Stimulated activated CD4-positive, alpha-beta T cell treated with anti-CD3 and anti-CD28 coated beads, Interleukin-4, amount 100 ng/mL, for 4 hours (primary cell): ENCODE data around the gene GALNT9.

Experiments
- DNase-seq, 2 experiments: peaks; one replicate each; pipeline ENCODE4 v3.0.0-alpha.2; 2020

The GALNT9 gene

DNA sequence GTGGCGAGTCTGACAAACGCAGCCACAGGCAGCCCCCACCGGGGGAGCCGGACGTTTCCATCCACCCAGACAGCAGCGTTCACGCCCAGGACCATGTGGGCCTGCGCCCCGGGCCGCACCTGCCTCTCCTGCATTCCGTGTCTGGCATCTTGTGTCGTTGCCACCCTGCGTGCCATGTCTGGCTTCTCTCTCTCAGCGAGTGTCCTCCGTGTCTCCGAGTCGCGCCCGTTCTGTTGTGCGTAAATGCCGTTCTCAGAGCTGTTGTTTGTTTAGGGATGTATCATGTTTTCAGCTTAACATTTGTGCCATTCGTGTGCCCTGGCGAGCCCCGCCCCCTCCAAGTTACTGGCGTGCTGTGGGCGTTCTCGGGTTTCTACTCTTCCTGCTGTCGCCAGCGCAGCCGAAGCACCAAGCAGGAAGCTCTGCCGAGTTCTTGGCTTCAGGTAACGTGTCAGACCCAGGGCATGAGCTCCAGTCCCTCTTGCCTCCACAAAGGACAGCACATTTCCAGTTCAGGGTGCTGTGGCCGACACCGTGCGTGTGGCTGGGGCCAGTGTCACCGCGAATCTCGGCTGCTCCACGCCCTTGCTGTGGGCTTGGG, 150.5 kb downstream of the GALNT9 start:
- peak; percentile 34 to 47 for DNase-seq

DNA sequence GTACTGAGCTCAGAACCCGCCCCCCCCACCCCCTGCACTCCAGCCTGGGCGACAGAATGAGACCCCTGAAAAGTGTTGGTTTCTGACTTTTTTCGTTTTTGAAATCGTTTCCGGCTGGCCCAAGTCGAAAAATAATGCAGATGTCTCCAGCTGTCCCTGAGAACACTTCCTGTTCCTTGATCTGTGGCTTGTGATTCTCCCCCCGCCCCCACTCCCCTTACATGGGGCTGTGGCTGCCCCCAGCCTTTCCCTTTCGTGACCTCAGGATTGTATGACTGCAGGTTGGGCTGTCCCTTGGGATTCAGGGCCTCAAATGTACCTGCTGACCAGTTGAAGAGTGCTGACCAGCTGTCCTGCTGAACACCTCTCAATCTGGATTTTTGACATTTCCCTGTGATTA, 151.1 kb downstream of the GALNT9 start:
- DNase-seq, result no peak

- DNase-seq, result no peak
Observed at GRCh38 chr12:132176920-132177551, 152.4 kb downstream of the GALNT9 start.

DNA sequence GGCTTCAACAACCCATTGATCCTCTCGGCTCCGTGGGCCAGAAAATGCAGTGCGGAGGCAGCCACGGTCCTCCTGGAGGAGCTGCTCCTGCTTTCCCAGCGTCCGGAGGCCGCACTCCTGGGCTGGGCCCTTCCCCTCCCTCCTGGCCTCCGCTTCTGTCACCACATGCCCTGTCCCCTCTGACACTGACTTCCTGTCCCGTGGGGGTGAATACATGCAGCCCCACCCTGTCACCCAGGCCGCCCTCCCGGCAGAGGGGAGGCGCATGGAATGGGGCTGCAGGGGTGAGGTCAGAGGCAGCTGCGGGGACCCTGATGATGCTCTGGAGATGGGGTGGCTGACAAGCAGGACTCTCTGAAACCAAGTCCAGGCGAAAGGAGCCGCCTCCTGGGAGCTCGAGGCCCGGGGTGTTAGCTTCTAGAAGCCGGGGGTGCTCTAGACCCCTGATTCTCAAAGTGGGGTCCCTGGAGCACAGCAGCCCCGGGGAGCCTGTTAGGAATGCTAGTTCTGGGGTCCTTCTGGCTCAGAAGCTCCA, 152.9 kb downstream of the GALNT9 start:
- DNase-seq, result no peak

GRCh38 chr12:132175496-132176384, 153.6 kb downstream of the GALNT9 start:
- no peak for DNase-seq

- DNase-seq, result no peak
Observed at GRCh38 chr12:132174839-132175490, 154.4 kb downstream of the GALNT9 start.

- DNase-seq, result no peak
Observed at GRCh38 chr12:132174015-132174838, 155.2 kb downstream of the GALNT9 start.

- DNase-seq, result no peak
Observed at GRCh38 chr12:132173135-132174014, 156.0 kb downstream of the GALNT9 start.

DNA sequence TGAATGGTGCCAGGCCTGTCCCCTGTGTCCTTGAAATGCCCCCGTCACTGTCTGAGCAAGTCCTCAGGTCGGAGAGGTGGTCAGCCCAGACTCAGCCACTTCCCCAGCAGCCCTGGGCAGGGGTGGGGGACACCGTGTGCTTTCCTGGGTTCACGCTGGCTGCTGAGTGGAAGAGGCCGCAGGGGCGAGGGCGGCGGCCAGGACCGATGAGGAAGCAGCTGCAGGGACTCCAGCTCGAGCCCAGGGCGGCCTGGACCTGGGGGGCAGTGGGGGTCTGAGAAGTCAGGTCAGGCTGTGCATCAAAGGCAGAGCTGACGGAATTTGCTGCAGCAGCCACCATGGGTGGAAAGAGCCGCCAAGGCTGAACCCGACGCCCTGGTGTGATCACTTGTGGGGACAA, 156.8 kb downstream of the GALNT9 start:
- DNase-seq, result no peak

GRCh38 chr12:132171968-132172521, 157.3 kb downstream of the GALNT9 start:
- DNase-seq, result no peak

GRCh38 chr12:132171293-132171967, 158.0 kb downstream of the GALNT9 start:
- no peak for DNase-seq

DNA sequence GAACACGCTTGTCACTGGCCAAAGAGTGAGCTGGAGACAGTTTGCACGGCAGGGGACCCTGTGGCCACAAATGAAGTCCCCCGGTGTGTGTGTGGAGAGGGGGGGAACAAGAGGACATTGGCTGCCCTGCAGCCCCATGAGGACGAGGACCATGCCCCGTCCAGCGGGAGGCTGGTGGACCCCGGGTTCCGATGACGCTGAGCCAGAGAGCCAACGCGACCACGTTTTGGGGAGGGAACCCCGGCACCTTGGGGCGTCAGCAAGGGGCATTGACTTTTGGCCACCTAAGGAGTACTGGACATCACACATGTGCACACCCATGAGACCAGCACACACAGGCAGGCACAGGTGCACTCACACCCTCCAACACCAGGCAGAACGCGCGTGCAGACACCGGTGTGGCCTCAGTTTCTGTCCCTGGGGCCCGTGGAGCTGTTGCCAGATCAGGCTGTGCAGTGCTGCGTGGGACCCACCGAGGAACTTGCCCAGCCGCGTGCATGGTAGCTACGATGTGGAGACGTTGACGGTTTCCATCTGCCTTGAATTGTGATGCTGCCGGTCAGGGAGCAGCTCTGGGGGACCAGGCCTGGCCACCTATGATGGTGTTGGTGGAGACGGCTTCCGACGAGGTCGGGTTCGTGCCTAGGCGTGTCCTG, 158.6 kb downstream of the GALNT9 start:
- no peak for DNase-seq

DNA sequence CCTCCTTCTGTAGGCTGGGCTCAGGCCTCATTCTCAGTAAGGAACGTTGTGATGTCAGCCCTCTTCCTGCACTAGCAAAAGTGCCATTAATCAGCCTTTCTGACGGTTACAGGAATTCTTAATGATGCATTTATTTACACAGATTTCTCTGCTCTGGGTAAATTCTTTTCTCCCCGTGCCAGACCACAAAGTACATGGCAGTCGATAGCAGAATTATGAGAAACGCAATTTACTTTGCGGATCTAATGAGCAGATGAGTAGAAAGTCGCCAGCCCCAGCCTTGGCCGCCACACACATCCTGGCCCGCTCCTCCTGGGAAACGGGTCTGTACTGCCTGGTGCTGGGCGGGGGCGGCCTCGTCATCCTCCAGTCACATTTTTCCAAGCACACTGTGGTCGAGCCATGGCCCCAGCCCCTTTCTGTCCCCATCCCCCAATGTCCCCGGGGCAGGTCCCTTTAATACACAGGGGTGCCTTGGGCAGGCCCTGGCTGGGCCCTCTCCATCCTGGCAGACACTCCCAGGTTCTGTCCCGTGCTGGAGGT, 159.2 kb downstream of the GALNT9 start:
- no peak for DNase-seq

DNA sequence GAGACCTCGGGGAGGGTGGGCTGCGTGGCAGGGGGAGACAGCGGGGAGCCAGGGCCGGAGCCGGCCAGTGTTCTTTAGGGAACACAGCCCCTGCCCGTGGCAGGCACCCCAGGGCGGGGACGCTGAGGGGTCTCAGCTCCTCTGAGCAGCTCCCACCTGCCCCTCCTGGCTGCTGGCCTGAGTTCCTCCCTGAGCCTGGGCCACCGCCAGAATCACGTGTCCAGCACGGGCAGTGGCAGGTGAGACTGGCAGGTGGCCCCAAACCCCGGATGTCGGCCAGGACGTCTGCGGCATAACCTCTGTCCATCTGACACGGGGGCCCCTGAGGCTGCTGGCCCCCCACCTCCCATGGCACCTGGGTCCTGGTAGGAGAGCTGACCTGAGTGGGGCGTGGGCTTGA, 160.0 kb downstream of the GALNT9 start:
- no peak for DNase-seq

DNA sequence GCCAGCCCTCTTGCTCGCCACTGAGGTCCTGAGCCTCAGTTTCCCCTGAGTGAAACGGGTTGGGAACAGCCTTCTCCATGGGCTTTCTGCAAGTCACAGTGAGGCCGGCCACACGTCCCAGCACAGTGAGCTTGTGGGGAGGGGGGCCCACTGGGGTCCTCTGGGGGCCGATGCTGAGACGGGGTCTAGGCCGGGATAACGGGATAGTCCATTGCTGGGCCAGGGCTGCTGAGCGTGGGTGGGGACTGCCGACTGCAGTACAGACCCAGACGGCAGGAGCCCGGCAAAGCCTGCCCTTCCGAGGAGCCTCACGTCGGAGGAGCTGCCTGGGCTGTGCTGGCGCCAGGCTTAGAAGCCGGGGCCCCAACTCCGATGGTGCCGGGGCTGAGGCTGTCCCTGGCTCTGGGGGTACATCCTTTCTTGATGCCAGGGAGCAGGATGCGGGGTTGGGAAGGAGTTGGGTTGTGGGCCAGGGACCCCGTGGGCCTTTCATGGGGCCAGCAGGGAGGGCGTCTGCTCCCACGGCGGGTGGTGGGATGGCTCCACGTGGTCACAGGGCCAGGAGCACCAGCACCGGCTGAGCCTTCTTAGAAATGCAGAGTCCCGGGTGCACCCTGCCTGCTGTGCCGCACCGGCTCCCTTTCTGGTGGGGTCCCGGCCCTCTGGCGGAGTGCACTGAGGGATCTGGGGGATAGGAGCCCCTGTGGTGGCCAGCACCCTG, 160.9 kb downstream of the GALNT9 start:
- DNase-seq, result no peak

DNA sequence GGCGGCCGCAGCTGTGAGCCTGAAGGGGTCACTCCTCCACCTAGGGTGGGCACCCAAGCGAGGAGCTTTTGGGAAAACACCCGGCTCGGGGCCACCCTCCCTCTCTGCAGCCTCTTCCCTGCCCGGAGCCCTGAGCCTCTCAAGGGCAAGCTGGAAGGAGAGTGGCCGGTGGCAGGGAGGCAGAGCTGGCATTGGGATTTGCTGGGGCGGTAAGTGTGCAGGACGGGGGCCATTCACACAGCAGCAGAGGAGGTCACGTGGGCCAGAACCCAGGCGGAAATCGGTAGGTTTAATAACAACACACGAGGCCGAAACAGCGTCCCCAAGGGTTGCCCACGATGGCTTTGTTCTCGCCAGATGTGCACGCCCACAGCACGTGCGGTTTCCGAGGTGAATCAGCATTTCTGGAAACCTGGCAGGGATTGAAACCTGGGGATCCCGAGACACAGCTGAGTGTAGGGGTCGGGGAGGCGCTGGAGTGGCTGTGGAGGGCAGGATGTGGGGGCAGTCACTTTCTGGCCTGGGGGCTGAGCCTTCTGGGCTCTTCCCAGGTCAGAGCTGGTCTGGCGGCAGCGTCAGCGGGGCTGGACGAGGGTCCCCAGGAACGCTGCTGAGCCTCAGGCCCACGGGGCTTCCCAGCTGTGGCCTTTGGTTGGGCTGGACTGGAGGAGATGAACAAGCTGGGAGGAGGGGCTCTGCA, 161.6 kb downstream of the GALNT9 start:
- DNase-seq, result no peak

DNA sequence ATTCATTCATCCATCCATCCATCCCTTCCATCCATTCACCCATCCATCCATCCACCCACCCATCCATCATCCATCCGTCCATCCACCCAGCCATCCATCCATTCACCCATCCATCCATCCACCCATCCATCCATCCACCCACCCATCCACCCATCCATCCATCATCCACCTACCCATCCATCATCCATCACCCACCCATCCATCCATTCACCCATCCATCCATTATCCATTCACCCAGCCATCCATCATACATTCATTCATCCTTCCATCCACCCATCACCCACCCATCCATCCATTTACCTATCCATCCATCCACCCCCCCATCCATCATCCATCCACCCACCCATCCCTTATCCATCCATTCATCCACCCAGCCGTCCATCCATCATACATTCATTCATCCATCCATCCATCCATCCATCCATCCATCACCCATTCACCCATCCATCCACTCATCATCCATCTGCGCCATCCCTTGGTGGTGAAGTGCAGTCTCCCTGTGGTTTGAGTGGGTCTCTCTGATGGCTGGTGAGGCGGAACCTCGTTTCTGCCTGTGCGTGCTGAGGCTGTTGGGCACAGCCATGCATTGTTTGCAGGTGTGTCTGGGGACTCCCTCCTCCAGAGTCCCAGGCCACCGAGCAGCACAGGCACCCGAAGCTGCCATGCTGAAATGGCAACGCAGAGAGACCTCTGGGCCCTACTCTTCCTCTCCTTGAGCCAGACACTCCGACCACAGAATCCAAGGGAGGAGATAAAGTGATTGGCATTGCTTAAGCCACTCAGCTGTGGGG, 162.4 kb downstream of the GALNT9 start:
- DNase-seq, result no peak
